Left forelimb (tissue), 1 donor: Measurements from ENCODE around the gene GALNT6.
"Not testable (repeated sequence)": the region's sequence is repeated elsewhere in the genome, so short reads cannot be mapped to it uniquely, and the experiment has no call there.

Source experiments
- DNase-seq: peaks from one replicate; pipeline ENCODE4 v3.0.0-alpha.2; 2018; ENCODE audit warnings: low spot score

GALNT6 gene

DNA sequence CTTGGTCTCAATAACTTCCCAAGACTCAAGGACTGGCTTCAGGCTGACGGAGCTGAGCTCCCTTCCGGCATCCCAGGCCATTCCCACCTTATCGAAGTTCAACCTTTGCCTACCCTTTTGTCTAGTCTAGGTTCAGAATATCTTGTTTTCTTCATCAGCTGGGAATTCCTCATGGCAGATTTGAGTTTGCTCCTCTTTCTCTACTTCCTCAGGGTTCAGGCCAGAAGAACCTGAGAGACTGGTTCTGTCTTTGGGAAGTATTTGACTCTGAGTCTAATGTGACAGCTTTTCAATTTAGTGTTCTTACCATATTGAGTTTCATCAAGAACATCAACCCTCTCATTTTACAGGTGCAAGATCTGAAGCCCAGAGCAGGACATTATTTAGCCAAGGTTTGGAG lies 69.3 kb downstream of the GALNT6 start:
- DNase-seq = no peak

DNA sequence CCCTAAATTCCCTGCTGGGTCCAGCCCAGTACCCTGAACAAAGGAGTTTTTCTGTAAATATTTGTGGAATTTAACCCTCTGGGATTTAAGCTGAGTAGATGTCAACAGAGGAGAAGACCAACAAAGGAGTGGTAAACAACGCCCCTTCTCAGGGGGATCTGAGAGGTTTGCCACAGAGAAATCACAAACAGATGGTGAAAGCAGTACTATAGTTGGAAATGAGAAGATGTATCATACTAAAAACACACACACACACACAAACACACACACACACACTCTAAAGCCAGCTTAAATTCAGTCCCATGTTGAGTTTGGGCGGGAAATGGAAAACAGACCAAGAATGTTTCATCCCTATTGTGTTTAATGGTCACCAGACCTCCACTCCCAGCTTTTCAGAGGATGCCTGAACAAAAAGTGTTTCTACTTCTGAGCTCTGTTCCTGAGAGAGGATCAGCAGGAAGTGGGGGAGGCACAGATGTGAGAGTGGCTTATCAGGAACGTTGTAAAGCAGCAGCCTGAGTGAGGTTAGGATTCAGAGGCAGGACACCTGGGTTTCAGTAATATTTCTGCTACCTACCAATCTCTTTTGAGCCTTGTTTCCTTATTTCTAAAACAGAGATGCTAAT lies 70.4 kb downstream of the GALNT6 start:
- no peak for DNase-seq

- DNase-seq = no peak
Observed at GRCh38 chr12:51320311-51320694, 70.9 kb downstream of the GALNT6 start.

DNA sequence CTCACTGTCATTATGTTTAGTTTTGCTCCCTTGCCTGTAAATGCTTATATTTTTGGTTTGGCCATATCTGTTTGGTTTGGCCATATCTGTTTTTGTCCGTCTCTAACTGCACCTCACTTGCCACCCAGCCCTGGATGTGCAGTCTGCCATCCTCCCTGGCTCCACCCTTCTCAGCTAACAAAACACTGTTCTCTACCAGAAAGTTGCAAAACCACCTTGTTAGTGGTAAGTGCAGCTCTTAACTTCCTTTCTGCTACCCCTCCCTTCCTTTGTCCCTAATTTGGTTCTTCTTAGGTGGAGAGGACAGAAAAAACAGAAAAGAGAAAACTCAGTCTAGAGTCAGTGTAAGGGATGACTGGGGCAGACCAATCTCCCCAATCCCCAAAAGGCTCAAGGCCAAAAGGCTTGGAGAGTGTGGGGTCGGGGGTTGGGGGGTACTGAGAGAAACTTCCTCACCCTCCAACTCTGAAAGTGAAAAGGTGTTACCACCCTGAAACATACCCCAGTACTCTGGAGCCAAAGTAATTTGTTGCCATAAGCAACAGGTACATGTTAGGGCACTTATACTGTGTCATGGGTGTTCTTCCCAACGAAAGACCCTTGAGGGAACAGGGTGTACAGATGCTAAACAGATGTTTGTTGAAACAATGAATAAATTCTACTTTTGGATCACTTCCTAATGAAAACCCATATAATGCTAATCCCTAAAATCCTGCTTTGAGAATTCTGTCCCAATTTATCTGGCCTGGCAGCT lies 72.2 kb downstream of the GALNT6 start:
- DNase-seq = no peak

DNA sequence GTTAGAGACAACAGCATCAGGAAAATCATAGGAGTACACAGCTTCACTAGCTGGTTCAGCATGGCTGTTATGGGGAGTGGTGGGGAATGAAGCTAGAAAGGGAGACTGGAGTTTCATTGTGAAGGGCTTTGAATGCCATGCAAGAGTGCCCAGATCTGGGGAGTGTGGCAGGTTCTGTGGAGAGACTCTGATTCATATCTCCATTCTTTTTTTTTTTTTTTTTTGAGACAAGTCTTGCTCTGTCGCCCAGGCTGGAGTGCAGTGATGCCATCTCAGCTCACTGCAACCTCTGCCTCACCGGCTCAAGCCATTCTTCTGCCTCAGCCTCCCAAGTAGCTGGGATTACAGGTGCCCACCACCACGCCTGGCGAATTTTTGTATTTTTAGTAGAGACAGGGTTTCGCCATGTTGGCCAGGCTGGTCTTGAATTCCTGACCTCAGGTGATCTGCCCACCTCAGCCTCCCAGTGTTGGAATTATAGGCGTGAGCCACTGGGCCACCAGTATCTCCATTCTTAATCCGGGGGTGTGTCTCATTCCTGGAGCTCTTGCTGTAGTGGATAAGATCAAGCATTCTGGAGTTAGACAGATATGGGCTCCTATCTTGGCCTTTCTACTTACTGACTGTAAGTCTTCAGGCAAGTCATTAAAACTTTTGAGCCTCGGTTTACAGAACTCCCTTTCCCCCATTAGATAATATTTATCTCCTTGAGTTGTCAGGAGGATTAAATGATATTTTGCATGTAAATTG lies 73.0 kb downstream of the GALNT6 start:
- DNase-seq = not testable (repeated sequence)

DNA sequence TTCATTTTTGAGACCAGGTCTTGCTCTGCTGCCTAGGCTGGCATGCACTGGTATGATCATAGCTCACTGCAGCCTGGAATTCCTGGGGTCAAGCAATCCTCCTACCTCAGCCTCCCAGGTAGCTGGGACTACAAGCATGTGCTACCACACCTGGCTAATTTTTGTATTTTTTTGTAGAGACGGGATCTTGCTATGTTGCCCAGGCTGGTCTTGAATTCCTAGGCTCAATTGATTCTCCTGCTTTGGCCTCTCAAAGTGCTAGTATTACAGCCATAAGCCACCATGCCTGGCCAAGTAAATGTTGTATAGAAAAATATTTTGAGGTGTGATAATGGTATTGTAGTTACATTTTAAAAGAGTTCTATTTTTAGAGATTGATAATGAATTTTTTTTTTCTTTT lies 79.8 kb downstream of the GALNT6 start:
- no peak for DNase-seq

DNA sequence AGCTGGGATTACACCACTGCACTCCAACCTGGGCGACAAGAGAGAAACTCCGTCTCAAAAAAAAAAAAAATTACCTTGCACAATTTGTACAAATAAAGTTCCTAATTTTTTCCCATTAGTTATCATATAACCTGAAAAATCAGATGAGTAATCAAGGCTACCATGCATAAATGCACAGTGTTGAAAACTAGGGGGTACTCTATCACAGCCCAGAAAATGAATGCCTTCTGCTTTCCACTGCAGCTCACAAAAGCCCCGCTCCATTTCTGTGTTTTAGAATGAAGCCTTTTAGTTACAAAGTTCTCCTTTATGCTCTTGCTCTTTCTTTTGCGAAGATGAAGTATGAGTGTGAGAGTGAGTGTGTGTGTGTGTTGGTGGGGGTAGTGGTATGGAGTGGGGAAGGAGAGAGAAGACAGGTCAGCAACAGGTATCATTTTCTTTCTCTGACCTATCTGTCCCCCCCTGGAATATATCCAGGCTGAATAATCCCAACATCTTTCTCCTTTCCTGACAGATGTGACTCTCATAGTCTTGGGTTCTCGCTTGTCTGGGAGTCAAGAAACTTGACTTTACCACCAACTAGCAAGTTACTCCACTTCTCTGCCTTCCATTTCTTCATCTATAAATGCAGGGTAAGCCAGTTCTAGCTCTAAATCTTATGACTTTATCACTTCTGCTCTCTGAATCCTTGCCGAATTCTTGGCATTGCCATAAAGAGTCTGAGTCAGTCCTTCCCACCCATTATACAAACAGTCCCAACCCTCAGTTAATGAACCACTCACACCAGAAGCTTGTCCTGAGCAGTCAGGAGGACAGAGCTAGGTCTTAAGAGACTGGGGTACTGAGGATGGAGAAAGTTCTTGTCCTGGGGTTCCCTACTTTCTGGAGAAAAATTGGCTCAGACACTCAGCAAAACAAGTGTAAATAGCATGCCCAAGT lies 83.3 kb downstream of the GALNT6 start:
- DNase-seq = no peak

GRCh38 chr12:51306507-51306906 lies 84.7 kb downstream of the GALNT6 start:
- no peak for DNase-seq
